DOHH2 (cell line): ENCODE data around the gene AFDN.

Experiments
- CTCF ChIP-seq: fragments of 200-600 bp; sonication (generic); IDR thresholded peaks from one replicate; pipeline ENCODE4 v1.5.1; 2014; ENCODE audit warnings: antibody characterized with exemption, mild to moderate bottlenecking, low read depth, low read length; ENCODE audit not compliant: poor library complexity, severe bottlenecking
- EZH2phosphoT487 ChIP-seq: fragments of 200-600 bp; sonication (generic); IDR thresholded peaks from 2 replicates; pipeline ENCODE4 v1.6.1; 2017; ENCODE audit warnings: borderline replicate concordance, mild to moderate bottlenecking, antibody characterized with exemption, low read length, moderate library complexity, mixed read lengths

DNA sequence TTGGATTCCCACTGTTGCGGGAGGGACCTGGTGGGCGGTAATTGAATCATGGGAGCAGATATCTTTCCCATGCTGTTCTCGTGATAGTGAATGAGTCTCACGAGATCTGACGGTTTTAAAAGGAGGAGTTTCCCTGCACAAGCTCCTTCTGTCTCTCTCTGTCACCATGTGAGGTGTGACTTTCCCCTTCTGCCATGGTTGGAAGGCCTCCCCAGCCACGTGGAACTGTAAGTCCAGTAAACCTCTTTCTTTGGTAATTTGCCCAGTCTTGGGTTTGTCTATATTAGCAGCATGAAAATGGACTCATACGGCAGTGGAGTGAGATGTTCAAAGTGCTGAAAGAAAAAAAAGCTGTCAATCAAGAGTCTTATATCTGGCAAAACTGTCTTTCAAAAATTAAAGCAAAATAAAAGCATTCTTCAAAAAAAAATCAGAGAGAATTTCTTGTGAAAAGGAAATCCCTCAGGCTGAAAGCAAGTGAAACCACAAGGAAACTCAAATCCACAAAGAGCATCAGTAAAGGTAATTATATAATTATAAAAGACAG lies 155.3 kb downstream of the AFDN start:
- TF ChIP-seq CTCF (no peak), EZH2phosphoT487 (no peak)
